HL-60 (cell line): ENCODE data around the gene MEIOSIN.

Experiments used
- GABPA ChIP-seq: IDR thresholded peaks from 2 replicates; pipeline ENCODE4 v1.6.1; 2012; ENCODE audit warnings: low read depth
- POLR2AphosphoS5 ChIP-seq: IDR thresholded peaks from 2 replicates; pipeline ENCODE4 v1.6.1; 2012; ENCODE audit warnings: low read depth
- TF ChIP-seq, protein P1 (sequence below): IDR thresholded peaks from one replicate; pipeline ENCODE4 v1.5.1; 2011; ENCODE audit warnings: low read length, control low read depth, inconsistent platforms; ENCODE audit not compliant: insufficient read depth

DNA sequence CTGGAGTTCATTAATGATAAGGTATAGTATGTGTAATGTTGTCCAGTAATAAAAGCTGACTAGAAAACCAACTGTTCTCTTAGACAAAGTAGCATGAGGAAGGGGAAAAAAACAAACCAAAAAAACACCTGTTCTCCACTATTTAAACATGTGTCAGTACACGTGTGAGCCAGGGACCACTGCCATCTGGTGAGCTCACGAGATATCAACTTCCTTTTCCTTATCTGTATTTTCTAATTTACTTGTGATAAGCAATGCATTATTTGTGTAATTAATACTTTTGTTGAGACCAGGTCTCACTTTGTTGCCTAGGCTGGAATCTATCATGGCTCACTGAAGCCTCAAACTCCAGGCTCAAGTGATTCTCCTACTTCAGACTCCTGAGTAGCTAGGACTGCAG, 40.1 kb downstream of the MEIOSIN start:
- TF ChIP-seq, protein P1, sequence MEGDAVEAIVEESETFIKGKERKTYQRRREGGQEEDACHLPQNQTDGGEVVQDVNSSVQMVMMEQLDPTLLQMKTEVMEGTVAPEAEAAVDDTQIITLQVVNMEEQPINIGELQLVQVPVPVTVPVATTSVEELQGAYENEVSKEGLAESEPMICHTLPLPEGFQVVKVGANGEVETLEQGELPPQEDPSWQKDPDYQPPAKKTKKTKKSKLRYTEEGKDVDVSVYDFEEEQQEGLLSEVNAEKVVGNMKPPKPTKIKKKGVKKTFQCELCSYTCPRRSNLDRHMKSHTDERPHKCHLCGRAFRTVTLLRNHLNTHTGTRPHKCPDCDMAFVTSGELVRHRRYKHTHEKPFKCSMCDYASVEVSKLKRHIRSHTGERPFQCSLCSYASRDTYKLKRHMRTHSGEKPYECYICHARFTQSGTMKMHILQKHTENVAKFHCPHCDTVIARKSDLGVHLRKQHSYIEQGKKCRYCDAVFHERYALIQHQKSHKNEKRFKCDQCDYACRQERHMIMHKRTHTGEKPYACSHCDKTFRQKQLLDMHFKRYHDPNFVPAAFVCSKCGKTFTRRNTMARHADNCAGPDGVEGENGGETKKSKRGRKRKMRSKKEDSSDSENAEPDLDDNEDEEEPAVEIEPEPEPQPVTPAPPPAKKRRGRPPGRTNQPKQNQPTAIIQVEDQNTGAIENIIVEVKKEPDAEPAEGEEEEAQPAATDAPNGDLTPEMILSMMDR = no peak
- TF ChIP-seq POLR2AphosphoS5 = no peak
- no peak for TF ChIP-seq GABPA
